Measurements from ENCODE around the gene JAG1.

DNA sequence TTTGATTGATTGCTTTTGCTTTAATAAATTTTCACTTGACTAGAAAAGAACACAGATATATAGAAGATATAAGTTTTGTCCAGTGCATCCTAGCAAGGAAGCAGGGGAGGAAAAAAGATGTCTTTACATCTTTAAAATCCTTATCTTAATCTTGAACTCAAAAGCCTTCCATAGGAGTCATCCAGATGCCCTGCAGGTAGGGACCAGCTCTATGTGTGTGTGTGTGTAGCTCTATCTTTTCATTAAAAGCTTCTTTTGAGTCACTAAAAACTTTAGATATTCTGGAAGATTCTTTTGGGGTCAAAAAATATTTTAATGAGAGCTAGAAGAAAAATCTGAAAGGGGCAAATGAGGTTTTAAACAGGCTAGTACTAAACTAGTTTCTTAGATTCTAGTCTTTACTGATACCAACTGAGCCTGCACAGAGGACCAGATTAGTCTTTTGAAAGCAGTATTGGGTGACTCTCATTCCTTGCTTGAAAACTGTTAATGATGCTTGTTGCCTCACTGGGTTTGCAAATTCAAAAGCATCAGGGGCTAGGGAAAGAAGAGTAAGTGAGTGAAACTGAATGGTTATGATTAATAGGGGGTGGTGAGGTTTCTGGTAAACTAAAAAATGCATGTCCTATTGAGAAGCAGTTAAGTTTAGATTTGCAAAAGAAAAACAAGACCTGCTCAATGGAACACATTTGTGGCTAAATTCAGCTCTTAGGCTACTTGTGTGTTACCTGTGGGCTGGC lies 40.6 kb upstream of the JAG1 start:
- no peak for TF ChIP-seq CTCF (IDR thresholded peaks at IDR 0.05; ENCODE audit: low read depth, low read length)
- no peak for TF ChIP-seq EZH2phosphoT487 (IDR thresholded peaks at IDR 0.05; ENCODE audit: low read depth)
